B cell (primary cell): ENCODE measurements around the gene TMC3.
"Not testable (repeated sequence)": the region's sequence is repeated elsewhere in the genome, so short reads cannot be mapped to it uniquely, and the experiment has no call there.

Experiments used
- EZH2 ChIP-seq: IDR thresholded peaks from 2 replicates; pipeline ENCODE4 v1.6.1; 2012; ENCODE audit warnings: borderline replicate concordance, low read depth, mild to moderate bottlenecking, moderate library complexity, low read length; ENCODE audit not compliant: insufficient read depth, poor library complexity, severe bottlenecking
- TF ChIP-seq, protein P1 (sequence below): fragments of 200-600 bp; IDR thresholded peaks from one replicate; pipeline ENCODE4 v1.8.0; 2022; ENCODE audit warnings: antibody characterized with exemption, mild to moderate bottlenecking

DNA sequence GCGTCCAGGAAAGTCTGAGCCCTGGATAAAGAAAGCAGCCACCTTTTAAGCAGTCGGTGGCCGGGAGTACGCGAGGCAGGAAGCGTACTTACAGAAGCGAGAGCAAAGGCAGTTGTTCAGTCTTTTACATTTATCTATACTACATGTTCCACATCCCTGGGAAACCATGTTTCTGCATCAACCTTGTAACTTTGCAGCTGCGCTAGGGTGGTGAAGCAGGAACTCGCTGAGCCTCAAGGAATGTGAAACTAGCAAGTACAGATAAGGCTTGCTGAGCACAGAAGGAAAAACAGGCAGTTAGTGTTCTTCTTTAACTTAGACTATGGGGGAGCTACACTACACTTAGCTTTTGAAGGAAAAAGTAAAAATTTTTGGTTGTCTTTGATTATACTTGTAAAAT is 42.9 kb downstream of the TMC3 start:
- TF ChIP-seq, protein P1, sequence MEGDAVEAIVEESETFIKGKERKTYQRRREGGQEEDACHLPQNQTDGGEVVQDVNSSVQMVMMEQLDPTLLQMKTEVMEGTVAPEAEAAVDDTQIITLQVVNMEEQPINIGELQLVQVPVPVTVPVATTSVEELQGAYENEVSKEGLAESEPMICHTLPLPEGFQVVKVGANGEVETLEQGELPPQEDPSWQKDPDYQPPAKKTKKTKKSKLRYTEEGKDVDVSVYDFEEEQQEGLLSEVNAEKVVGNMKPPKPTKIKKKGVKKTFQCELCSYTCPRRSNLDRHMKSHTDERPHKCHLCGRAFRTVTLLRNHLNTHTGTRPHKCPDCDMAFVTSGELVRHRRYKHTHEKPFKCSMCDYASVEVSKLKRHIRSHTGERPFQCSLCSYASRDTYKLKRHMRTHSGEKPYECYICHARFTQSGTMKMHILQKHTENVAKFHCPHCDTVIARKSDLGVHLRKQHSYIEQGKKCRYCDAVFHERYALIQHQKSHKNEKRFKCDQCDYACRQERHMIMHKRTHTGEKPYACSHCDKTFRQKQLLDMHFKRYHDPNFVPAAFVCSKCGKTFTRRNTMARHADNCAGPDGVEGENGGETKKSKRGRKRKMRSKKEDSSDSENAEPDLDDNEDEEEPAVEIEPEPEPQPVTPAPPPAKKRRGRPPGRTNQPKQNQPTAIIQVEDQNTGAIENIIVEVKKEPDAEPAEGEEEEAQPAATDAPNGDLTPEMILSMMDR = not testable (repeated sequence)
- not testable (repeated sequence) for TF ChIP-seq EZH2
